ENCODE measurements around the gene FARS2. TPM values are rescaled to one million over a fixed set of nuclear protein-coding genes. Genes with fewer than 3 reads are reported as not detected.

The FARS2 gene
- total and polyA plus RNA-seq, 2 donors (not counting 3 experiments of a cell fraction or from before 2014, with no cell fraction given): 20.2 to 20.5 TPM

- Histone ChIP-seq H3K9ac (replicated peaks; ENCODE audit: extremely low read depth, insufficient read depth, low read length) (no peak overlapping the region), H3K4me3 (replicated peaks in 1 of 3; ENCODE audit: insufficient read depth in 1 of 3, low read depth in 1 of 3, low read length in 3 of 3) (no peak overlapping the region), H3K9me3 (replicated peaks; ENCODE audit: control insufficient read depth, insufficient read depth, low read length) (no peaks in the 10 kb centered on the region), H3K27me3 (ENCODE audit: control insufficient read depth in 2 of 2, insufficient read depth in 2 of 2, low read length in 2 of 2) (no peaks in the 10 kb centered on the region), H4K20me1 (replicated peaks; ENCODE audit: control insufficient read depth, extremely low read depth, insufficient read depth, low read length) (no peaks in the 10 kb centered on the region), H3K4me2 (ENCODE audit: insufficient read depth, low read length) (no peak overlapping the region), H2AFZ (ENCODE audit: low read depth, low read length) (no peak overlapping the region), H3K27ac (ENCODE audit: insufficient read depth, low read depth, low read length) (no peak overlapping the region), H3K4me1 (ENCODE audit: control insufficient read depth, extremely low read depth, insufficient read depth, low read length) (no peaks in the 10 kb centered on the region), H3K79me2 (ENCODE audit: control insufficient read depth, insufficient read depth, low read length) (no peaks in the 10 kb centered on the region), H3K9me1 (replicated peaks; ENCODE audit: control insufficient read depth, extremely low read depth, insufficient read depth, low read length) (no peaks in the 10 kb centered on the region), H3K36me3 (ENCODE audit: control insufficient read depth in 2 of 2, extremely low read depth in 1 of 2, insufficient read depth in 2 of 2, low read length in 2 of 2) (no peaks in the 10 kb centered on the region)
- FAIRE-seq: no peak
- CTCF ChIA-PET: no interaction called here
- DNase-seq (ENCODE audit: low read depth, low spot score): no peak
- POLR2A ChIA-PET: no interaction called here
- intact Hi-C loops (cut with micrococcal nuclease) (no loop called here), dilution Hi-C loops (cut with MboI; ENCODE audit: extremely low pct_ligation_motif_present, low sequenced_read_pairs) (no loop called here)
- TF ChIP-seq GATA2 (IDR thresholded peaks at IDR 0.05; ENCODE audit: insufficient read depth, insufficient read length, low read depth, low read length) (no peak), EZH2 (IDR thresholded peaks at IDR 0.05; ENCODE audit: borderline replicate concordance, low read depth, low read length, severe bottlenecking) (no peak), POLR2AphosphoS5 (IDR thresholded peaks at IDR 0.05; ENCODE audit: insufficient read depth, low read depth, low read length) (no peak), POLR2A (IDR thresholded peaks at IDR 0.05; ENCODE audit: low read depth, low read length) (no peak)
- BruUV-seq (replicated peaks): no TSS peak
Observed at GRCh38 chr6:5550631-5551030, 289.3 kb downstream of the FARS2 start.

DNA sequence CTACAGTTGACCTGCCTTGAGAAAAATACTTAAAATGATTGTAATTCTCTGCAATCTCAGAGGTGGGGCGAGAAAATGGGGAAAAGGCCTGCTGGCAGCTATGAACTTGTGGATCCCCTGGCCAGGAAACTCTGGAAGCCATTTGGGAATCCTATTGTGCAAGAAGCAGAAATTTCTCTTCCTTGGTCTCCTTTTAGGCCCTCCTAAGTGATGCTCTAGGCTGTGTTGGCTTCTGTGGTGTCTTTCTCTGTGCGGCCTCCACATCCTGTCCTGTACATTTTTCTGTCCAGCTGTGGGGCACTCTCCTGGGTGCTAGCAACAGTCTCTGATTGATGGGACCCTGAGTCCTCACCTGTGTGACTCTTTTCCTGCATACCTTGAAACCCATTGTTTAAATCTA is 290.9 kb downstream of the FARS2 start:
- no peaks in the 10 kb centered on the region for H3K4me1 ChIP-seq (ENCODE audit: control insufficient read depth, extremely low read depth, insufficient read depth, low read length)
- H2AFZ ChIP-seq (ENCODE audit: low read depth, low read length): no peak overlapping the region
- FAIRE-seq (no peak), DNase-seq (ENCODE audit: low read depth, low spot score) (no peak)
- ChIA-PET POLR2A (no interaction called here), CTCF (no interaction called here)
- no peak overlapping the region for H3K27ac ChIP-seq (ENCODE audit: insufficient read depth, low read depth, low read length)
- no TSS peak for BruUV-seq (replicated peaks)
- H4K20me1 ChIP-seq (replicated peaks; ENCODE audit: control insufficient read depth, extremely low read depth, insufficient read depth, low read length): no peaks in the 10 kb centered on the region
- no peaks in the 10 kb centered on the region for H3K9me3 ChIP-seq (replicated peaks; ENCODE audit: control insufficient read depth, insufficient read depth, low read length)
- H3K4me2 ChIP-seq (ENCODE audit: insufficient read depth, low read length): no peak overlapping the region
- no peak overlapping the region for H3K9ac ChIP-seq (replicated peaks; ENCODE audit: extremely low read depth, insufficient read depth, low read length)
- H3K79me2 ChIP-seq (ENCODE audit: control insufficient read depth, insufficient read depth, low read length): no peaks in the 10 kb centered on the region
- no peaks in the 10 kb centered on the region for H3K9me1 ChIP-seq (replicated peaks; ENCODE audit: control insufficient read depth, extremely low read depth, insufficient read depth, low read length)
- no peaks in the 10 kb centered on the region for H3K36me3 ChIP-seq (ENCODE audit: control insufficient read depth in 2 of 2, extremely low read depth in 1 of 2, insufficient read depth in 2 of 2, low read length in 2 of 2)
- dilution Hi-C loops (cut with MboI; ENCODE audit: extremely low pct_ligation_motif_present, low sequenced_read_pairs): no loop called here
- intact Hi-C loops (cut with micrococcal nuclease): no loop called here
- TF ChIP-seq FOS (IDR thresholded peaks at IDR 0.05; ENCODE audit: borderline replicate concordance, insufficient read depth, low read length): no peak
- no peak for TF ChIP-seq POLR2AphosphoS5 (IDR thresholded peaks at IDR 0.05; ENCODE audit: insufficient read depth, low read depth, low read length)
- TF ChIP-seq MYC (IDR thresholded peaks at IDR 0.05; ENCODE audit: low read depth, low read length): no peak
- TF ChIP-seq, protein P1, sequence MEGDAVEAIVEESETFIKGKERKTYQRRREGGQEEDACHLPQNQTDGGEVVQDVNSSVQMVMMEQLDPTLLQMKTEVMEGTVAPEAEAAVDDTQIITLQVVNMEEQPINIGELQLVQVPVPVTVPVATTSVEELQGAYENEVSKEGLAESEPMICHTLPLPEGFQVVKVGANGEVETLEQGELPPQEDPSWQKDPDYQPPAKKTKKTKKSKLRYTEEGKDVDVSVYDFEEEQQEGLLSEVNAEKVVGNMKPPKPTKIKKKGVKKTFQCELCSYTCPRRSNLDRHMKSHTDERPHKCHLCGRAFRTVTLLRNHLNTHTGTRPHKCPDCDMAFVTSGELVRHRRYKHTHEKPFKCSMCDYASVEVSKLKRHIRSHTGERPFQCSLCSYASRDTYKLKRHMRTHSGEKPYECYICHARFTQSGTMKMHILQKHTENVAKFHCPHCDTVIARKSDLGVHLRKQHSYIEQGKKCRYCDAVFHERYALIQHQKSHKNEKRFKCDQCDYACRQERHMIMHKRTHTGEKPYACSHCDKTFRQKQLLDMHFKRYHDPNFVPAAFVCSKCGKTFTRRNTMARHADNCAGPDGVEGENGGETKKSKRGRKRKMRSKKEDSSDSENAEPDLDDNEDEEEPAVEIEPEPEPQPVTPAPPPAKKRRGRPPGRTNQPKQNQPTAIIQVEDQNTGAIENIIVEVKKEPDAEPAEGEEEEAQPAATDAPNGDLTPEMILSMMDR (IDR thresholded peaks at IDR 0.05; ENCODE audit: extremely low read depth in 1 of 2, insufficient read depth in 1 of 2, low read depth in 1 of 2, low read length in 2 of 2): no peak
- TF ChIP-seq EZH2 (IDR thresholded peaks at IDR 0.05; ENCODE audit: borderline replicate concordance, low read depth, low read length, severe bottlenecking): no peak
- TF ChIP-seq GATA2 (IDR thresholded peaks at IDR 0.05; ENCODE audit: insufficient read depth, insufficient read length, low read depth, low read length): no peak
- TF ChIP-seq JUN (IDR thresholded peaks at IDR 0.05; ENCODE audit: borderline replicate concordance, insufficient read depth, insufficient read length, low read depth): no peak
- TF ChIP-seq, protein P2, sequence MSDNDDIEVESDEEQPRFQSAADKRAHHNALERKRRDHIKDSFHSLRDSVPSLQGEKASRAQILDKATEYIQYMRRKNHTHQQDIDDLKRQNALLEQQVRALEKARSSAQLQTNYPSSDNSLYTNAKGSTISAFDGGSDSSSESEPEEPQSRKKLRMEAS (IDR thresholded peaks at IDR 0.05; ENCODE audit: insufficient read depth, insufficient read length): no peak
- no peak for TF ChIP-seq POLR2A (IDR thresholded peaks at IDR 0.05; ENCODE audit: low read depth, low read length)
- H3K4me3 ChIP-seq (replicated peaks in 1 of 3; ENCODE audit: insufficient read depth in 1 of 3, low read depth in 1 of 3, low read length in 3 of 3): no peak overlapping the region
- no peaks in the 10 kb centered on the region for H3K27me3 ChIP-seq (ENCODE audit: control insufficient read depth in 2 of 2, insufficient read depth in 2 of 2, low read length in 2 of 2)
